Dedifferentiated amniotic fluid mesenchymal stem cell (primary cell): ENCODE data around the gene C1orf159.
"Not testable (repeated sequence)": the region's sequence is repeated elsewhere in the genome, so short reads cannot be mapped to it uniquely, and the experiment has no call there.

Experiments used
- DNase-seq: peaks from one replicate; pipeline ENCODE4 v3.0.0-alpha.2; 2016; ENCODE audit errors: extremely low spot score

C1orf159 gene

DNA sequence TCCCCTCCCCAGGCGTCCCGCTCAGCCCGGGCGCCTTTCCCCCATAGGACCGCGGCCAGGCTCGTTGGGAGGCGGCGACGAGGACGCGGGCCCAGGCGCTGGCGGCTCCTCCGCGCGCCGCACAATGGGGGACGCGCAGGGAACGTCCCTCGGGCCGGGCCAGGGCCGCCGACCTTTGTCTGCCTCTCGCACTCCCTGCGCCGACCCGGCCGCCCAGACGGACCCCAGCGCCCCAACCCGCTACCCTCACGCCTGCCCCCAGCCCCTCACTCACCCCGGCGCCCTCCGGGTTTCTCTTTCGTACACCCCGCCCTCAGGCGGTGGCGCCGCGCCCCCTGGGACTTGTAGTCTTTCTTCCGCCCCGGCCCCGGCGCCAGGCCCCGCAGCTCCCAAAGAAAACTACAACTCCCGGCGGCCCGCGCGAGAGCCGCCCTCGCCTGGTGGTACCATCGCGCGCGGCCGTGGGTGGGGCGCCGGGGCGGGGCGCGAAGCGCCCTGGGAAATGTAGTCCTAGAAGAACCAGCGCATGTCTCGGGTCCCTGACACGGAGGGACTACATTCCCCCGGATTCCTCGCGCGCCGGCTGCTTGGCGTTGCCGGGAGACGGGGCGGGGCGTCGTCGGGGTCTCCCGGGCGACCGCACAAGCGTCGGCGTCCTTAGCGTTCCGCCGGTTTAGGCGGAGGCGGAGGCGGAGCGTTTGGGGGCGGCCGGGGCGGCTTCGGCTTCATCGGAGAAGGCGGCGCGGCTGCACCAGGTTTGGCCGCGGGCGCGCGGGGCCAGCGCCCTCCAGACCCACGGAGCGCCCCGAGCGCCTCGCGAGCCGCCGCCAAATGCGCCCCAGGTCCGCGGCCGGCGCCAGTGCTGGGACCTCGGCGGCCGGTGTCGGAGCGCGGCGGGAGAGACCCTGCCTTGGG is at the start of gene C1orf159:
TSS of gene C1orf159 (minus strand) at position 304 of the 915 bp plus-strand sequence. CDS start 24,546 bp downstream, outside the sequence.
- DNase-seq, result peak; percentile 96

DNA sequence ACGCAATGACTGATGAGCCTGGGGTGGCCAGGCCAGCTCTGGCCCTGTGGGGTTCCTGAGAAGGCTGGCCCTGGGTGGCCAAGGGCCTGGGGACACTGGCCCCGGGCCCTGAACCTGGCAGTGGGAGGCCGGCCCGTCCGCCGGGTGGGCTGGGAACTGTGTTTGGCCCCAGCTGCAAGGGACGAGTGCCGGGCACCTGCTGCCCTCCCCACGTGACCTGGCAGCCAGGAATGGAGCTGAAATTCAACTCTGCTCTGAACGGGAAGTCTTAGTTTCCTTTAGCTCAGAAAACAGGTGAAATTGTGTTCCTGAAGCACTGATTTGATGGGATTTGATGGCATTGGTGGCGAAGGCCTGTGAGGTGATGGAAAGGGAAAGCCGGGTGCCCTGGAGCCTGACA is 49.6 kb upstream of the C1orf159 start:
- DNase-seq, result no peak

DNA sequence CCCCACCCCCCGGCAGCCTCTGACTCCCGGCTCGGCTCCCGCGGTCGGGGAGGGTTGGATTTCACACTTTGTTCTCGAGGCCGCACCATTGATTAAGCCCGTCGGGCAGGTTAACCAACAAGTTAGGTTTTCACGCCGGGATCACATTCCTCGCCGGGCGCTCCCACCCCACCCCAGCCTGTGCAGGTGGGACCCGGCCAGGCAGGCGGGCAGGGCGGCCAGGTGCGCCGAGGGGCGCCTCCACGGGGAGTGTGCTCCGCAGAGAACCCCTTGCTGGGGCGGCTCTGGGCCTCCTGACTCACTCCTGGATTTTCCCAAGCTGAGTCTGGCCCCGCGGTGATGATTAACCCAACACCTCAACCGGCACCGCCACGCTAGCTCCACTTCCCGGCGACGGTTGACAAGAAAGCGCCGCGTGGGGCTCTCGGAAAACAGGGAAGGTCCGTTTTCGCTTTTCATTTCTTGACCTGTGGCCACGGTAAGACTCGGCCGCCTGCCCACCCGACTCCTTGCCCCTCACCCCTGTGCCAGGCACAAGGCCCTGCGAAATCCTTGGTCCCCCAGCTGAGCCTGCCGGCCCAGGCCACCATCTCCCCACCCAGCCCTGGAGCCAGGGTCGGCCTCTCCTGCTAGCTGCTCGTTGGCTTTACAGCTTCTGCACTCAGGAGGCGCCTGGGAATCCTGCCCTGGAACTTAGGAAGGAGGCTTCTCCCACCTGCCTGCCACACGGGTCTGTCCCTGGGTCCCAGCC is 49.0 kb upstream of the C1orf159 start:
- DNase-seq, result no peak

- no peak for DNase-seq
These were observed 48.4 kb upstream of the C1orf159 start for GRCh38 chr1:1164361-1164700.

DNA sequence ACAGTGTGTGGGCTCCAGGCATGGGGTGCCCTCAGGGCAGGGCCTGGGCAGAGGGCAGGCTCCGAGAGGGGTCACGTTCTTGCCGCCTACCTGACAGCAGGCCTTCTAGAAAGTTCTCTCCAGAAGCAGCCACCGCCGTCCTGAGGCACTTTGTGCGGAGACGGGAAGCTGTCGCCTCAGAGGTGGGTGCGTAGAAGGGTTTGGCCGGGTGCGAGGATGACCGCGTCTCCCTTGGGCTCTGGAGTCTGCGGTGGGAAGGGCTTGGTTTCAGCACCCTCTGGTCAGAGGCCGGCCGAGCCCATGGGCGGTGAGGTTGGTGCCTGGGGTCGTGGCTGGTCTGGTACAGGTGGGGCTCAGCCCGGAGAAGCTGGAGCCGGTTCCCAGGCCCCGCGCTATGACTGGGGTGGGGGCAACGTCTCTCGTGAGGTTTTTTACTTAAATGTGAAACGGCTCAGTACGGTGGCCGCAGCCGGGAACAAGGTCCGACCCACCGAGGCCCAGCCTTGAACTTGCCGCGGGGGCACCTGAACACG is 47.7 kb upstream of the C1orf159 start:
- DNase-seq, result no peak

- DNase-seq, result no peak
These were observed 47.0 kb upstream of the C1orf159 start for GRCh38 chr1:1162597-1163537.

DNA sequence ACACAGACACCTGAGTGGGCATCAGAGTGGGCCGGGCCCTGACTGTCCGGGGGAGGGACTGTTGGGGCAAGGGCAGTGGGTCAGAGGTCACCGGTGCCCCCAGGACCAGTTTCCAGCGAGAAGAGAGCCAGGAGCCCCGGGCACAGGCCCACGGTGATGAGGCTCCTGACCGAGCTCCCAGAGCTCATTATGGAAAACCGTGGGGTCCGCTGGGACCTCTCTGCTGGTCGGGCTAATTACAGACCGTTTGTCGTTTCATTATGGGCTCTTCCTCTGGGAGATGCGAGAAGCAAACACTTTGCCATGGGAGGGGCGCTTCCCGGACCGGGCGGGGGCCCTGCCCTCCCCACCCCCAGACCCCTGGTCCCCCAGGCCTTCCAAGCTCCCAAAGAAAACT is 45.8 kb upstream of the C1orf159 start:
- no peak for DNase-seq

DNA sequence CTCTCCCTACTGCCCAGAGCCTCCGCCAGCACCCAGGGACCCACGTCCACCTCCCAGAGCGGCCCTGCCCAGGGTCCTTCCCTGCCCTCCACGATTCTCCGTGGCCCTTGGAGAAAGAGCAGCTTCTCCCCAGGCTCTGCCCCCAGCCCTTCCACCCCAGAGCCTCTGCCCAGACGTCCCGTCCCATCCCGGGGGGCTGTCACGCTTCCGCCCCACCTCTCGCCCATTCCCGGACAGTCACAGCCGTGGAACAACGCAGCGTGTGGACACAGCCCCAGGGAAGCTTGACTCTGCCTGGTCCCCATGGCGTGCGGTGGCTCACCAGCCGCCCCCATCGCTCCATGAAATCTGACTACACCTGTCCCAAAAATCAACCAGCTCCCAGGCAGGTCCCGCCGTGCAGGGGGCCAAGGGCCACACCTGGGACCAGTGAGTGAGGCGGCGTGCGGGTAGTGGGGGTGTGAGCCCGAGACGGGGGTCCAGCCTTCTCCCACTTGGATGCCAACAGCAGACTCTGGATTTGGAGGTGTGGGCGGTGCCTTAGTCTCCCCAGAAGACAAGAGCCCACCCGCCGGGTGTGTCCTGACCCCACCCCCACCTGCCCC is 45.3 kb upstream of the C1orf159 start:
- DNase-seq, result no peak

- DNase-seq, result no peak
These were observed 44.5 kb upstream of the C1orf159 start for GRCh38 chr1:1160281-1160930.

DNA sequence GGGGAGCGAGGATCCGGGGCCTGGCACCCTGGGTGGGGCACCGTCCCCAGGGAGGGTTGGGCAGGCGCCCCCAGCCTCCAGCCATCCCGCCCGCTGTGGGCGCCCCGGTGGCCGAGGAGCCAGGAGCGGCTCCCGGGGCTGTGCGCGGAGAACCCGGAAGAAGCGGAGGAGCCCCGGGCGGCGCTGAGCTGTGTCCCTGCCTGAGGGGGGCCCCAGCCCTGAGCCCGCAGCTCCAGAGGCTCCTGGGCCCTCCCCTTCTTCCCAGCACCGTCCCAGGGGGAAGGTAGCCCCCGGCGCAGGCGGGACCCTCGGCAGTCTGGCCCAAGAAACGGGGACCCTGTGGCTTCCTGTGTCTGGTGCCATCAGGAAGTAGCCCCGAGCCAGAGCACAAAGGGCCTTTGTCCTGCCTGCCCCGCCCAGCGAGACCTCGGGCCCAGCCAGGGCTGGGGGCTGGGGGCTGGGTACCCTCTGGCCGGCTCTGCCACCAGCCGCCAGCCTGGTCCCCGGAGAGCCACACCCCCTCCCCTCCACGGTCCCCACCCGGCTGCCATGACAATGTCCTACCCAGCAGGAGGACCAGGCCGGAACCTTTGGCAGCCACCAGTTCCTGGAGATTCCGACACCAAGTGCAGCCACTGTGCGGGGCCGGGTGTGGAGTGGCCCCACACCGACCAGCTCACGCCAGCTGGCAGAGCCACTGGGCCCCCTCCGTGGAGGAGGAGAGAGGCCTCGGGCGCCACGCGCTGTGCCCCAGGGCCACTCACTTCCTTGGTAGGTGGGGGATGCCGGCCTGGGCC is 42.2 kb upstream of the C1orf159 start:
- DNase-seq, result no peak

DNA sequence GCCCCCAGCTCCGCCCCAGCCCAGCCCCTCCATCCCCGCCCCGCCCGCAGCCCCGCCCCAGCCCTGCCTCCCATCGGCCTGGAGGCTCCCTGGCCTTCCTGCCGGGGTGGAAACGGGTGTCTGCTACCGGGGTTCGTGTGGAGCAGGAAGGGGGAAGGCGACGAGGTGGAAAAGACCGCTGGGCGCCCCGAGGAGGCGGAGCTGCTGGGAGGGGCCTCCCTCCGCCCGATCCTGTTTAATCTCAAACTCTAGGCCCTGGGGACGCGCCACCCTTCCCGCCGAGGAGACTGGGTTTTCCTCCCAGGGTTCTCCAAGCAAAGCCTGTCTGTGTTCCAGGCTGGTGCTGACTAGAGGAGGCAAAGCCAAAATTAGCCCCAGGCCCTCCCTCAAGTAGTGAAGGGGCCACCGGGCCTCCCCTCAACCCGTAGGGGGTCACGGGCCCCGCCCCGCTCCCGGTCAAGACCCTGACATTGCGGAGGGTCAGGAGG is 41.6 kb upstream of the C1orf159 start:
- peak; percentile 17 for DNase-seq

- no peak for DNase-seq
These were observed 41.1 kb upstream of the C1orf159 start for GRCh38 chr1:1157033-1157365.

DNA sequence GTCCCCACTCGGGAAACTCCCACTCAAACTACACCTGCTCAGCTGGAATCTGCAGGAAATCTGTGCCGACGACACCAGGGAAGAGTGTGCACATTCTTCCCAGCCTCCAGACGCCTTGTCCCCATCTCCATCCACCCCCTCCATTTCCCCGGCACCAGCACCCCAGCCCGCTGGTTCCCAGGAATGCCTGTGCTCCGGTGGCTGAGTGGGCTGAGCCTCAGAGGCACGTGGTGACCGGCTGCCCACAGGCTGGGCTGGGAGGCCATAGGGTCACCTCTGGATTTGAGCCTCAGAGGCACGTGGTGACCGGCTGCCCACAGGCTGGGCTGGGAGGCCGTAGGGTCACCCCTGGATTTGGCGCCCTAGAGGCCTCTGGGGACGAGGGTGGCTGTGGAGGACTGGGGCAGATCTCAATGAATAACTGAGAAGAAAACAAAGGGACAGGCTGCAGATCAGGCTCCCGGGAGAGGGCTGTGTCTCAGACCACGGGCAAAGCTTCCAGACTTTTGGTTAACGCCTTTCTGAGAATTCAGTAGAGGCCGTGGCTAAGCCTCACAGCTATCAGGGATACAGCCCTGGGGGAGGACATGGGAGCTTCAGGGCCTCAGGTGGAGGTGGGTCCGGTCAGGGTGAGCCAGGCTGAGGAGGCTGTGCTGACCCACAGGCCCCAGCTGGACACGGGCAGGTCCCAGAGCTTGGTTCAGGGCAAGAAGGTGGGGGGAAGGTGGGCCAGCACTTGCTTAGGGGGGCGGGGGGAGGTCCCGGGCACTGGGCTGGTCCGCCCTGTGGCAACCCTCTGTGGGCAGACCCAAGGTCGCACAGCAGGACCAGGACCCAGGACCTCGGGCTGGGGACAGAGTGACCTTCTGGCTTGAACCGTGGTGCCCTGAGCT is 40.5 kb upstream of the C1orf159 start:
- DNase-seq, result no peak

DNA sequence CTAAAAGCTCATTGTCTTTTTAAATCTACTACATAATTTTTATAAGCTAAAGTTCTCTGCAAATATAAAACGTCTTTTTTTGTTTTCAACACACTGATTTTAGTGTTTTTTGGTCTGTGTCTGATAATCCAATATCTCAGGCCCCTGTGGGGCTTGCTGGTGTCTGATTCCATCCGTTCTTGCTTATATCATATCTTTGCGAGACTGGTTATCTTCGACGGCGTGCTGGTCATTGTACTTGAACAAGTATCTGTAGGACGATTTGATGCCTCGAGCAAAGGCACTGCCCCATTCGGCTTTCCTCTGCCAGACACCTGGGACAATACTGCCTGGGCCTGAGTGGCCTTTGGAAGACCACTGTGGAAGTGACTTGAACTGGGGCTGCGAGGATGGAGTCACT is 39.4 kb upstream of the C1orf159 start:
- DNase-seq, result no peak

GRCh38 chr1:1153874-1154273 is 38.0 kb upstream of the C1orf159 start:
- DNase-seq, result no peak

DNA sequence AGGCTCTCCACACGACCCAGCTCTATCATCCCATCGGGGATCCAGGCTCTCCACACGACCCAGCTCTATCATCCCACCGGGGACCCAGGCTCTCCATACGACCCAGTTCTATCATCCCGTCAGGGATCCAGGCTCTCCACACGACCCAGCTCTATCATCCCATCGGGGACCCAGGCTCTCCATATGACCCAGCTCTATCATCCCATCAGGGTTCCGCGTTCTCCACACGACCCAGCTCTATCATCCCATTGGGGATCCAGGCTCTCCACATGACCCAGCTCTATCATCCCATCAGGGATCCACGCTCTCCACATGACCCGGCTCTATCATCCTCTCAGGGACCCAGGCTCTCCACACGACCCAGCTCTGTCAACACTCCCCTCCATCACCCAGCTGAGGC is 37.3 kb upstream of the C1orf159 start:
- DNase-seq, result not testable (repeated sequence)

GRCh38 chr1:1152431-1152830 is 36.5 kb upstream of the C1orf159 start:
- DNase-seq, result not testable (repeated sequence)

- DNase-seq, result no peak
These were observed 35.4 kb upstream of the C1orf159 start for GRCh38 chr1:1151306-1151705.

DNA sequence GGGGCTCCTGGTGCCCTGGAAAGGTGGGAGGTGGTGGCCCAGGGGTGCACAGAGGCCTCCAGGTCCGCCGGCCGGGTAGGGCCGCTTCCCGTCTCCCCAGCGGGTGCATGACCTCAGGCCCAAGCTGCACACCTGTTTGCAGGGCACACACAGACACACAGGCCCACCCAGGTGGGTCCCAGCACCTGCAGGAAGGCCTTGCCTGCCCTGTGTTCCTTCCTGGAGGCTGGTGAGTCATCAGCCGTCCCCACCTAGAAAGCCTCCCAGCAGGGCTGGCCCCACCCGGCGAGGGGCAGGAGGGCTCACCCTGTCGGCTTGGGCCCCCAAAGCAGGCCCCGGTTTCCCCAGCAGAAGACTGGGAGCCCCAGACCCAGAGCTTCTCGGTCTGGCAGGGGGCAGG is 34.2 kb upstream of the C1orf159 start:
- no peak for DNase-seq
